AG04450 (cell line): ENCODE measurements around the gene ISM2. TPM values are rescaled to one million over a fixed set of nuclear protein-coding genes. Genes with fewer than 3 reads are reported as not detected.

Experiments
- CTCF ChIA-PET: fragments of 300-600, 350-600 bp; formaldehyde crosslinking; extraction: SDS; loops from one replicate; lab custom pipeline; 2022; ENCODE audit warnings: antibody characterized with exemption, inconsistent platforms; lab: Charles Lee
- POLR2A ChIA-PET: fragments of 350-600 bp; formaldehyde crosslinking; extraction: SDS; loops from one replicate; lab custom pipeline; 2021; ENCODE audit warnings: antibody characterized with exemption, inconsistent platforms; lab: Yijun Ruan, JAX
- DNase-seq: peaks from one replicate; pipeline ENCODE4 v3.0.0-alpha.2; 2011; ENCODE audit warnings: low read depth, low spot score
- H3K27ac ChIP-seq: one replicate; pipeline ENCODE4 v1.5.1; 2012; ENCODE audit warnings: low read depth, low read length, control low read depth
- H3K27me3 ChIP-seq: one replicate; pipeline ENCODE4 v1.6.0; 2012; ENCODE audit warnings: low read length; ENCODE audit not compliant: control insufficient read depth, insufficient read depth
- H3K4me3 ChIP-seq: 2 replicates; pipeline ENCODE4 v1.5.1; 2011; ENCODE audit warnings: mild to moderate bottlenecking, low read depth, low read length, control low read depth
- H3K9me3 ChIP-seq: 2 replicates; pipeline ENCODE4 v1.5.1; 2012; ENCODE audit warnings: low read length; ENCODE audit not compliant: control insufficient read depth, insufficient read depth
- polyA plus RNA-seq: library from polyadenylated mRNA; depleted of rRNA; stranded (reverse); fragments of >200 nt; gene quantifications from 2 replicates; pipeline ENCODE4 v1.2.3, GENCODE V29; 2011
- TF ChIP-seq, protein P1 (sequence below): IDR thresholded peaks from 2 replicates; pipeline ENCODE4 v1.5.1; 2011; ENCODE audit warnings: low read depth, low read length, control low read depth, inconsistent platforms

Gene ISM2
- polyA plus RNA-seq, 1 experiment = not detected

DNA sequence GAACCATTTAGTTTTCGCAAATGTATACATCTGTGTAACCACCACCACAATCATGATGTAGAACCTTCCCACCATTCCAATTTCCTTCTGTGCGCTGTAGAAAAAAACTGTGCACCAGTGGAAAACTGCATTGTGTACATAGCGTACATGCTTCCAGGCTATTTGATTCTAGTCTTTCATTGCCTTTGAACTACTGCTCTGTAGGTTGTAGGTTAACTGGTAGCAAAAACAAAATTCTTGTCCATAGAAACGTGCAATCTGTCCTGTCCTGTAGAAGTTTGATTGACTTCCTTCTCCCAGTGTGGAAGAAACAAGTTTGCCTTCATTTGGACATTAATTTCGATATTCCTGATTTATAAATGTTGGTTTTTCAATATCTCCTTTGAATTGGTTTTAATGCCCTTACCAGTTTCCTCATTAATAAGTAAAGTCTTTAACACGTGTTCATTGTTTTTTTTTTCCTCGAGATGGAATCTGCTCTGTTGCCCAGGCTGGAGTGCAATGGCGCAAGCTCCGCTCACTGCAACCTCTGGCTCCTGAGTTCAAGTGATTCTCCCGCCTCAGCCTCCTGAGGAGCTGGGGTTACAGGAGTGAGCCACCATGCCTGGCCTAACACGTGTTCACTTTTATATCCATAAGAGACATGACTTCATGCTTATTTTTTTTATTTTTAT lies 3.6 kb upstream of the ISM2 start:
- H3K27ac ChIP-seq = no peak overlapping the region
- TF ChIP-seq, protein P1, sequence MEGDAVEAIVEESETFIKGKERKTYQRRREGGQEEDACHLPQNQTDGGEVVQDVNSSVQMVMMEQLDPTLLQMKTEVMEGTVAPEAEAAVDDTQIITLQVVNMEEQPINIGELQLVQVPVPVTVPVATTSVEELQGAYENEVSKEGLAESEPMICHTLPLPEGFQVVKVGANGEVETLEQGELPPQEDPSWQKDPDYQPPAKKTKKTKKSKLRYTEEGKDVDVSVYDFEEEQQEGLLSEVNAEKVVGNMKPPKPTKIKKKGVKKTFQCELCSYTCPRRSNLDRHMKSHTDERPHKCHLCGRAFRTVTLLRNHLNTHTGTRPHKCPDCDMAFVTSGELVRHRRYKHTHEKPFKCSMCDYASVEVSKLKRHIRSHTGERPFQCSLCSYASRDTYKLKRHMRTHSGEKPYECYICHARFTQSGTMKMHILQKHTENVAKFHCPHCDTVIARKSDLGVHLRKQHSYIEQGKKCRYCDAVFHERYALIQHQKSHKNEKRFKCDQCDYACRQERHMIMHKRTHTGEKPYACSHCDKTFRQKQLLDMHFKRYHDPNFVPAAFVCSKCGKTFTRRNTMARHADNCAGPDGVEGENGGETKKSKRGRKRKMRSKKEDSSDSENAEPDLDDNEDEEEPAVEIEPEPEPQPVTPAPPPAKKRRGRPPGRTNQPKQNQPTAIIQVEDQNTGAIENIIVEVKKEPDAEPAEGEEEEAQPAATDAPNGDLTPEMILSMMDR = no peak
- no peak overlapping the region for H3K4me3 ChIP-seq
- POLR2A ChIA-PET = no interaction called here
- peaks cover 25% of the 10 kb centered on the region for H3K27me3 ChIP-seq
- CTCF ChIA-PET = no interaction called here
- no peaks in the 10 kb centered on the region; the same call in 1 of the 2 replicates for H3K9me3 ChIP-seq
- DNase-seq = no peak

- CTCF ChIA-PET = no interaction called here
- TF ChIP-seq, protein P1 = no peak
- Histone ChIP-seq H3K4me3 (peak overlapping the region; percentile 56; the same call in 1 of the 2 replicates), H3K27ac (no peak overlapping the region), H3K9me3 (no peaks in the 10 kb centered on the region; the same call in 1 of the 2 replicates), H3K27me3 (peaks cover 25% of the 10 kb centered on the region)
- POLR2A ChIA-PET = no interaction called here
- no peak for DNase-seq
Measured at GRCh38 chr14:77498984-77499527, 440 bp upstream of the ISM2 start.

- no peaks in the 10 kb centered on the region; the same call in 1 of the 2 replicates for H3K9me3 ChIP-seq
- no peak for DNase-seq
- CTCF ChIA-PET = no interaction called here
Measured at GRCh38 chr14:77495334-77495733, 3.3 kb downstream of the ISM2 start.

GRCh38 chr14:77491056-77491455 lies 7.6 kb downstream of the ISM2 start:
- TF ChIP-seq, protein P1 = no peak
- H3K27me3 ChIP-seq = peaks cover 6% of the 10 kb centered on the region
- DNase-seq = no peak
- no peaks in the 10 kb centered on the region for H3K9me3 ChIP-seq
- POLR2A ChIA-PET = no interaction called here
- no peak overlapping the region for H3K4me3 ChIP-seq
- CTCF ChIA-PET = no interaction called here
- H3K27ac ChIP-seq = no peak overlapping the region

More at GRCh38 chr14:77495334-77495733, 3.3 kb downstream of the ISM2 start:
- Histone ChIP-seq H3K4me3 (no peak overlapping the region), H3K27ac (no peak overlapping the region), H3K27me3 (peaks cover 26% of the 10 kb centered on the region)
- TF ChIP-seq, protein P1 = no peak
- POLR2A ChIA-PET = interaction anchor here (0.6 kb wide), 1 partner anchor 9 kb away, joined by 7 read pairs; no protein-coding TSS in a partner anchor

- Histone ChIP-seq H3K4me3 (no peak overlapping the region), H3K27ac (no peak overlapping the region), H3K9me3 (no peaks in the 10 kb centered on the region), H3K27me3 (peaks cover 6% of the 10 kb centered on the region)
- ChIA-PET POLR2A (no interaction called here), CTCF (no interaction called here)
- TF ChIP-seq, protein P1 = no peak
- no peak for DNase-seq
Measured at GRCh38 chr14:77490347-77490986, 8.1 kb downstream of the ISM2 start.
